ENCODE results near the gene ZKSCAN8. TPM values are rescaled to one million over a fixed set of nuclear protein-coding genes. Genes with fewer than 3 reads are reported as not detected.

ZKSCAN8 gene
- polyA plus RNA-seq, 1 experiment: 5.5 TPM

- no peak overlapping the region for H3K4me3 ChIP-seq (ENCODE audit: low read depth, low read length)
- H3K27me3 ChIP-seq (ENCODE audit: control insufficient read depth, insufficient read depth, low read length): no peaks in the 10 kb centered on the region
- POLR2A ChIA-PET: no interaction called here
- no peak for DNase-seq (ENCODE audit: low read depth)
- CTCF ChIA-PET: interaction anchor here (3.0 kb wide), 1 partner anchor 216 kb away, joined by 14 read pairs; no protein-coding TSS in a partner anchor
- no peak for TF ChIP-seq CTCF (IDR thresholded peaks at IDR 0.05; ENCODE audit: insufficient read depth, low read depth, low read length)
- H3K36me3 ChIP-seq (ENCODE audit: control insufficient read depth, insufficient read depth, low read length): no peaks in the 10 kb centered on the region
Observed at GRCh38 chr6:28139860-28140543, 1.7 kb upstream of the ZKSCAN8 start.

GRCh38 chr6:28140616-28141015, 1.1 kb upstream of the ZKSCAN8 start:
- TF ChIP-seq CTCF (IDR thresholded peaks at IDR 0.05; ENCODE audit: insufficient read depth, low read depth, low read length): no peak
- no peak for DNase-seq (ENCODE audit: low read depth)
- POLR2A ChIA-PET: no interaction called here
- Histone ChIP-seq H3K36me3 (ENCODE audit: control insufficient read depth, insufficient read depth, low read length) (peaks cover 1% of the 10 kb centered on the region; the same call in 1 of the 2 replicates), H3K4me3 (ENCODE audit: low read depth, low read length) (no peak overlapping the region), H3K27me3 (ENCODE audit: control insufficient read depth, insufficient read depth, low read length) (no peaks in the 10 kb centered on the region)
- CTCF ChIA-PET: interaction anchor here (3.0 kb wide), 1 partner anchor 215 kb away, joined by 14 read pairs; no protein-coding TSS in a partner anchor

GRCh38 chr6:28142446-28142845, 763 bp downstream of the ZKSCAN8 start:
- ChIA-PET CTCF (interaction anchor here (3.0 kb wide), 1 partner anchor 213 kb away, joined by 14 read pairs; no protein-coding TSS in a partner anchor), POLR2A (no interaction called here)
- peak overlapping the region; percentile 61 for H3K4me3 ChIP-seq (ENCODE audit: low read depth, low read length)
- DNase-seq (ENCODE audit: low read depth): no peak
- peaks cover 2% of the 10 kb centered on the region; the same call in 1 of the 2 replicates for H3K36me3 ChIP-seq (ENCODE audit: control insufficient read depth, insufficient read depth, low read length)
- TF ChIP-seq CTCF (IDR thresholded peaks at IDR 0.05; ENCODE audit: insufficient read depth, low read depth, low read length): no peak
- H3K27me3 ChIP-seq (ENCODE audit: control insufficient read depth, insufficient read depth, low read length): no peaks in the 10 kb centered on the region

- Histone ChIP-seq H3K36me3 (ENCODE audit: control insufficient read depth, insufficient read depth, low read length) (peaks cover 6% of the 10 kb centered on the region), H3K4me3 (ENCODE audit: low read depth, low read length) (no peak overlapping the region), H3K27me3 (ENCODE audit: control insufficient read depth, insufficient read depth, low read length) (no peaks in the 10 kb centered on the region)
- POLR2A ChIA-PET: no interaction called here
- CTCF ChIA-PET: interaction anchor here (0.6 to 1.0 kb wide), 2 partner anchors 218 to 262 kb away, joined by 3 read pairs; no protein-coding TSS in a partner anchor
- no peak for TF ChIP-seq CTCF (IDR thresholded peaks at IDR 0.05; ENCODE audit: insufficient read depth, low read depth, low read length)
- DNase-seq (ENCODE audit: low read depth): no peak
Observed at GRCh38 chr6:28145231-28145630, 3.5 kb downstream of the ZKSCAN8 start.

GRCh38 chr6:28152531-28152930, 10.8 kb downstream of the ZKSCAN8 start:
- ChIA-PET CTCF (interaction anchor here (0.8 kb wide), 1 partner anchor 11 kb away, joined by 3 read pairs; the partner anchor contains the start of gene ZKSCAN8), POLR2A (no interaction called here)
- H3K27me3 ChIP-seq (ENCODE audit: control insufficient read depth, insufficient read depth, low read length): no peaks in the 10 kb centered on the region
- no peak for DNase-seq (ENCODE audit: low read depth)
- H3K4me3 ChIP-seq (ENCODE audit: low read depth, low read length): no peak overlapping the region
- peaks cover 24% of the 10 kb centered on the region for H3K36me3 ChIP-seq (ENCODE audit: control insufficient read depth, insufficient read depth, low read length)
- TF ChIP-seq CTCF (IDR thresholded peaks at IDR 0.05; ENCODE audit: insufficient read depth, low read depth, low read length): no peak

Measured in BJ (cell line).